Measurements from ENCODE around the gene PNPLA8.
"Not testable (repeated sequence)": the region's sequence is repeated elsewhere in the genome, so short reads cannot be mapped to it uniquely, and the experiment has no call there.

- not testable (repeated sequence) for TF ChIP-seq CTCF (IDR thresholded peaks at IDR 0.05; ENCODE audit: insufficient read depth, low read length); POLR2AphosphoS5 (IDR thresholded peaks at IDR 0.05; ENCODE audit: low read depth); REST (IDR thresholded peaks at IDR 0.05; ENCODE audit: insufficient replicate concordance, low read depth); GABPA (IDR thresholded peaks at IDR 0.05; ENCODE audit: low read depth); SPI1 (IDR thresholded peaks at IDR 0.05; ENCODE audit: borderline replicate concordance, low read depth)
Measured at GRCh38 chr7:108504576-108504975, 21.4 kb downstream of the PNPLA8 start.
